ENCODE data around the gene TSNAX.
"Not testable (repeated sequence)": the region's sequence is repeated elsewhere in the genome, so short reads cannot be mapped to it uniquely, and the experiment has no call there.

The TSNAX gene

DNA sequence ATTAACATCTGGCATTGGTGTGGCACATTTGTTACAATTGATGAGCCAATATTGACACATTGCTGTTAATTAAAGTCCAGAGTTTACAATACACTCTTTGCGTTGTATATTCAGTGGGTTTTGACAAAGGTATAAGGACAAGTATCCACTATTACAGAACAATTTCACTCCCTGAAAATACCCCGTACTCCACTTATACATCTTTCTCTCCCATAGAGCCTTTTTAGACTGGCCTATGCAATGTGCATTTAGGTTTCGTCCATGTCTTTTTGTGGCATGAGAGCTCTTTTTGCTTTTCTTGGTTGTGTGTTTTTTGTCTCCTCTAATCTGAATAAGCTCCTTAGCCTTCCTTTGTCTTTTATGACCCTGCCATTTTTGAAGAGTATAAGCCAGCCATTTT, 40.6 kb upstream of the TSNAX start:
- H3K4me3 ChIP-seq (replicated peaks; ENCODE audit: low read depth, low read length): no peak overlapping the region
- TF ChIP-seq, protein P1, sequence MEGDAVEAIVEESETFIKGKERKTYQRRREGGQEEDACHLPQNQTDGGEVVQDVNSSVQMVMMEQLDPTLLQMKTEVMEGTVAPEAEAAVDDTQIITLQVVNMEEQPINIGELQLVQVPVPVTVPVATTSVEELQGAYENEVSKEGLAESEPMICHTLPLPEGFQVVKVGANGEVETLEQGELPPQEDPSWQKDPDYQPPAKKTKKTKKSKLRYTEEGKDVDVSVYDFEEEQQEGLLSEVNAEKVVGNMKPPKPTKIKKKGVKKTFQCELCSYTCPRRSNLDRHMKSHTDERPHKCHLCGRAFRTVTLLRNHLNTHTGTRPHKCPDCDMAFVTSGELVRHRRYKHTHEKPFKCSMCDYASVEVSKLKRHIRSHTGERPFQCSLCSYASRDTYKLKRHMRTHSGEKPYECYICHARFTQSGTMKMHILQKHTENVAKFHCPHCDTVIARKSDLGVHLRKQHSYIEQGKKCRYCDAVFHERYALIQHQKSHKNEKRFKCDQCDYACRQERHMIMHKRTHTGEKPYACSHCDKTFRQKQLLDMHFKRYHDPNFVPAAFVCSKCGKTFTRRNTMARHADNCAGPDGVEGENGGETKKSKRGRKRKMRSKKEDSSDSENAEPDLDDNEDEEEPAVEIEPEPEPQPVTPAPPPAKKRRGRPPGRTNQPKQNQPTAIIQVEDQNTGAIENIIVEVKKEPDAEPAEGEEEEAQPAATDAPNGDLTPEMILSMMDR (IDR thresholded peaks at IDR 0.05; ENCODE audit: low read depth, low read length, missing control alignments): no peak
- DNase-seq (ENCODE audit: extremely low read depth, low read depth): no peak

DNA sequence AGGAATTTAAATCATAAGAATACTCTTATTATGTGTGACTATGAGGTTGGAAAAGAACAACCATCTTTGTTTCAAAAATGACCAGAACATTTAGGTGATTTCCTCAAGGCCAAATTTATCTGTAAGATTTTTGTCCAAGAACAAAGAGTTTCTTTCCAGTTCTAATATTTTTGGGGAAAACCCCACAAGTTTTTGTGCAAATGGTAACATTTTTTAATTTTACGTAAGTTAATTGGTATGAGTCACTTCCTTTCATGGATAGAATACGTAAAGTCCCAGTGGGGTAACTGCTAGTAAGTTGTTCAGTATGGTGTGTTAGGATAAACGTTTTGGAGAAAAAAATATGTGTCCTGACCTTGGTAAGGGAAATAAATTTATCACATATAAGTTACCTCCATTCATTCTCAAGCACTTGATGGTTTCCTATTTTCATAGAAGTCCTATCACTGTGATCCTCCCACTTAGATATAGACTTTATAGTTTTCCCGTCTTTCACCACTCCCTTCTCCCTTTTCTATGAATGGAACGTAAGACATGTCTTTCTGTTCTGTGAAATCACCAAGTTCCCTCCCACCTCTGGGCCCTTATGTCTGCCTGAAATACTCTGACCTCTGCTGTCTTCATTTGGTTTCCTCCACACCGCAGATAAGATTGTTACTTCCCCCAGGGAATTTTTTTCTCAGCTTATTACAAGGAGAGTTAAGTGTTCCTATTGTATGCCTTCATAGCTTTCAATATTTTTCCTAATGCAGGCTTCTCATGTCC, 34.9 kb upstream of the TSNAX start:
- TF ChIP-seq, protein P1 (IDR thresholded peaks at IDR 0.05; ENCODE audit: low read depth, low read length, missing control alignments): no peak
- no peak overlapping the region for H3K4me3 ChIP-seq (replicated peaks; ENCODE audit: low read depth, low read length)
- DNase-seq (ENCODE audit: extremely low read depth, low read depth): peak; percentile 12

DNA sequence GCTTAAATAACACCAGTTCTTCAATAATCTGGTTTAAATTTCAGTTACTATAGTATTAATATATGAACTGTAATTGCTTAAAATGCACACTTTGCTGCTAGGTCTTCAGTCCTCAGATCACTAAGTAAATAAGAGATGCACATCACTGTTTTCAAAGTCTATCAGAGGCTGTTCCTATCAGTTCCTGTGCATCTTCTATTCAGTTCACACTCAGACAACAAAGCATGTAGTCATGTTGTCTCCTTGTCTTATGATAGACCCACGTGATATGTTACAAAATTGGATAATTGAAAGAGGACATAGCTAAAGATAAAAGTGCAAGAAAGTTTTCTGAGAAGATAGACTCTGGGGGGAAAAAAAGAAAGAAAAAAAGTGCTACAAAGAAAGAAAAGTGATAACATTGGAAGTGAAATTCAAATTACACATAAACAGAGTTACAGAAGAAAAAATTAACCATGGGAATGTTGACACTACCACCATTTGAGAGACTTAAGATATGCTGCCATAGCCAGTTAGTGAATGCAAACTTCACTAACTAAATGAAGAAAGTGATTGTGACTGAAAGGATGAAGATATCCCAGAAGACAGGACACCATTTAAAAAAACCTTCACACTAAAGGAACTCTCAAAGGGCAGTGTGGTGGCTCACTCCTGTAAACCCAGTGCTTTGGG, 33.9 kb upstream of the TSNAX start:
- TF ChIP-seq, protein P1 (IDR thresholded peaks at IDR 0.05; ENCODE audit: low read depth, low read length, missing control alignments): no peak
- no peak overlapping the region for H3K4me3 ChIP-seq (replicated peaks; ENCODE audit: low read depth, low read length)
- no peak for DNase-seq (ENCODE audit: extremely low read depth, low read depth)

DNA sequence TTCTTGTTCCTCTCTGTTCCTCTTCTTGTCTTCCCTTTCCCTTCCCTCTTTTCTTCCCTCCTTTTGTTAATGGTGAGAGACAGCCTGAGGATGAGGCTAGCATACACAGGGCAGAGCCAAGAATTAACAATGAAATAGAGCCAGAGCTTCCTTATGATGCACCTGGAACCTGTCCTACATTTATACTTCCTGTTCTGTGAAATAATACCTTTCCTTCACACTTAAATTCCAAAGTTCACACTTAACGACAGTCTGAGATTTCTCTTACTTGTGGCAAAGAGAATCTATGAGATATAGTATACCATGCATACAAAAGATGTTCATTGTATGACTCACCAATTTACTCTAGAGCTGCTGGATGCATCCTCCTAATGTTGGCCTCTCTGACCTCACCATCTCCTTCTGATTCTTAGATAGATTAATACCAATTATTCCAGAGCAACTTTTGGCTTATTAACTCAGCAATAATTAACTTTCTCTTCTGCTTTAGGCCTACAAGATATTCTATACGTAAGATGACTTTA, 30.8 kb upstream of the TSNAX start:
- H3K4me3 ChIP-seq (replicated peaks; ENCODE audit: low read depth, low read length): no peak overlapping the region
- TF ChIP-seq, protein P1 (IDR thresholded peaks at IDR 0.05; ENCODE audit: low read depth, low read length, missing control alignments): no peak
- DNase-seq (ENCODE audit: extremely low read depth, low read depth): no peak

DNA sequence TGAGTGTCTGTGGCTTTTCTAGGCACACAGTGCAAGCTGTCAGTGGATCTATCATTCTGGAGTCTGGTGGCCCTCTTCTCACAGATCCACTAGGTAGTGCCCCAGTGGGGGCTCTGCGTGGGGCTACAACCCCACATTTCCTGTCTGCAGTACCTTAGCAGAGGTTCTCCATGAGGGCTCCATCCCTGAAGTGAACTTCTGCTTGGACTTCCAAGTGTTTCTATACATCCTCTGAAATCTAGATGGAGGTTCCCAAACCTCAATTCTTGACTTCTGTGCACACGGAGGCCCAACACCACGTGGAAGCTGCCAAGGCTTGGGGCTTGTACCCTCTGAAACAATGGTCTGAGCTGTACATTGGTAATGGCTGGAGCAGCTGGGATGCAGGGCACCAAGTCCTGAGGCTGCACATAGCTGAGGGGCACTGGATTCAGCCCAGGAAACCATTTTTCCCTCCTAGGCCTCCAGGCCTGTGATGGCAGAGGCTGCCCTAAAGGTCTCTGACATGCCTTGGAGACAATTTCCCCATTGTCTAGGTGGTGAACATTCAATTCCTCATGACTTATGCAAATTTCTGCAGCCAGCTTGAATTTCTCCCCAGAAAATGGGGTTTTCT, 29.2 kb upstream of the TSNAX start:
- no peak for DNase-seq (ENCODE audit: extremely low read depth, low read depth)
- no peak overlapping the region for H3K4me3 ChIP-seq (replicated peaks; ENCODE audit: low read depth, low read length)
- TF ChIP-seq, protein P1 (IDR thresholded peaks at IDR 0.05; ENCODE audit: low read depth, low read length, missing control alignments): no peak

DNA sequence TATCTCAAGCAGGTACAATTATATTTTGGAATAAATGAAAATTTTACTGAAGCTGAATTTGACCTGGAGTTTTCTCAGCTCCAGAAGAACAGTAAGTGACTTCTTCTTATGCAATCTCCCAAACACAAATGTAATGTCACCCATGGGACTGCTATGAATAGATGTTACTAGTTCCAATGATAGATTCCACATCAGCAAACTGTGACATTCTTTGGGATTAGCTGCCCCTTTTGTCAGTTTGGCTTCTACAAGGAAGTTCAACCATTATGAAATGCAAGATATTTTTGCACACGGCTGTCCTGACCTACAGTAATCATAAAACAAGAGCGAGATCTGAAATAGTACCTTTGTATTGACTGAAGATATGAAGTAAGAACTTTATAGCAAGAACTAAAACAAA, 27.8 kb upstream of the TSNAX start:
- H3K4me3 ChIP-seq (replicated peaks; ENCODE audit: low read depth, low read length): no peak overlapping the region
- DNase-seq (ENCODE audit: extremely low read depth, low read depth): no peak
- TF ChIP-seq, protein P1 (IDR thresholded peaks at IDR 0.05; ENCODE audit: low read depth, low read length, missing control alignments): no peak

DNA sequence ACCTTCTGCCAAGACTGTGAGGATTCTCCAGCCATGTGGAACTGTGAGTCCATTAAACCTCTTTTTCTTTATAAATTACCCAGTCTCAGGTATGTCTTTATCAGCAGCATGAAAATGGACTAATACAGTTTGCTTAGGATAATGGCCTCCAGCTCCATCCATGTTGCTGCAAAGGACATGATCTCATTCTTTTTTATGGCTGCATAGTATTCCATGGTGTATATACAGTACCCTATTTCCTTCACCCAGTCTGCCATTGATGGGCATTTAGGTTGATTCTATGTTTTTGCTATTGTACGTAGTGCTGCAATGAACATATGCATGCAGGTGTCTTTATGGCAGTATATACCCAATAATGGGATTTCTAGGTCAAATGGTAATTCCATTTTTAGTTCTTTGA, 25.3 kb upstream of the TSNAX start:
- H3K4me3 ChIP-seq (replicated peaks; ENCODE audit: low read depth, low read length); DNase-seq (ENCODE audit: extremely low read depth, low read depth): not testable (repeated sequence)

All from HFF-Myc (cell line).